Dendritic cell treated with granulocyte-macrophage colony-stimulating factor and Interleukin-4, amounts not matched to agents 40 ng/mL and 50 ng/mL, for 4 days (primary cell): ENCODE results near the gene RIOK1.
A peak's percentile ranks its signal among the peaks of the same experiment; 100 is the strongest.
"Not testable (repeated sequence)": the region's sequence is repeated elsewhere in the genome, so short reads cannot be mapped to it uniquely, and the experiment has no call there.

Experiments
- H3K27ac Mint-ChIP-seq: one replicate; pipeline ENCODE4 v1.8.0; 2022; ENCODE audit warnings: mild to moderate bottlenecking, mixed read lengths
- H3K27me3 Mint-ChIP-seq: one replicate; pipeline ENCODE4 v1.8.0; 2022; ENCODE audit warnings: mild to moderate bottlenecking, mixed read lengths
- H3K36me3 Mint-ChIP-seq: one replicate; pipeline ENCODE4 v1.8.0; 2022; ENCODE audit warnings: low read depth, mixed read lengths
- H3K4me1 Mint-ChIP-seq: one replicate; pipeline ENCODE4 v1.8.0; 2022; ENCODE audit warnings: low read depth, mixed read lengths
- H3K4me3 Mint-ChIP-seq: one replicate; pipeline ENCODE4 v1.8.0; 2022; ENCODE audit warnings: mild to moderate bottlenecking, moderate library complexity, mixed read lengths
- H3K9me3 Mint-ChIP-seq: one replicate; pipeline ENCODE4 v1.8.0; 2022; ENCODE audit warnings: mixed read lengths
- intact Hi-C: fragments of 100-400 bp; cut with micrococcal nuclease; formaldehyde crosslinking; loops from one replicate; pipeline ENCODE4 v1.15.0; 2022

RIOK1 gene

GRCh38 chr6:7389451-7390225, at the start of gene RIOK1, which contains the start of gene CAGE1:
Gene RIOK1, plus strand, starts transcription at chr6:7389808. Its CDS starts 195 bp downstream, at chr6:7390003.
Gene CAGE1, minus strand, starts transcription at chr6:7389742. Its CDS starts 2,569 bp downstream, at chr6:7387173.
- H3K36me3 Mint-ChIP-seq = peaks cover 38% of the 10 kb centered on the region
- peak within 1 kb of the TSS; percentile 84 for H3K4me3 Mint-ChIP-seq
- H3K9me3 Mint-ChIP-seq = no peaks in the 10 kb centered on the region
- intact Hi-C loops = loop anchor here (1.0 kb wide), 2 partner anchors 76 to 201 kb away; partner anchors contain the start of genes SNRNP48 and SSR1
- H3K27me3 Mint-ChIP-seq = no peaks in the 10 kb centered on the region
- peak within 1 kb of the TSS; percentile 91 for H3K27ac Mint-ChIP-seq
- peaks cover 45% of the 10 kb centered on the region for H3K4me1 Mint-ChIP-seq

DNA sequence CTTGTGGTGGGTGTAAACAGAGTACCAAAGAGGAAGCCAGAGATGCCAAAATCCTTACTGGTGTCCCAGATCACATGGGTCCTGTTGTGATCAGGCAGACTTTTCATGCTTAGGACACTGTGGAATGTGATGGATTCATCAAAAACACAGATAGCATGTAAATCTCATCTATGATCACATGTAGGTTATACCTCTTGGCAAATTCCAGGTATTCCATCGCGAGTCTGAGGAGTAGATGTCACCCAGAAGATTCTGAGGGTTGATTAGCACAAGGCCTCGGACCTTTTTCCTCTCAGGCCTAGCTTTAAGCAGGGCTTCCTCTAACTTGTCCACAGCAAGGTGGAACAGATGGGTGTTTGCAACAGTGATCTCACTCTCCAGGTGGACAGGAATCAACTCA, 48.3 kb upstream of the RIOK1 start:
- no peak overlapping the region for H3K27ac Mint-ChIP-seq
- no peaks in the 10 kb centered on the region for H3K36me3 Mint-ChIP-seq
- no peak overlapping the region for H3K4me3 Mint-ChIP-seq
- H3K4me1 Mint-ChIP-seq = peaks cover 10% of the 10 kb centered on the region
- H3K27me3 Mint-ChIP-seq = no peaks in the 10 kb centered on the region
- H3K9me3 Mint-ChIP-seq = no peaks in the 10 kb centered on the region
- intact Hi-C loops = no loop called here

DNA sequence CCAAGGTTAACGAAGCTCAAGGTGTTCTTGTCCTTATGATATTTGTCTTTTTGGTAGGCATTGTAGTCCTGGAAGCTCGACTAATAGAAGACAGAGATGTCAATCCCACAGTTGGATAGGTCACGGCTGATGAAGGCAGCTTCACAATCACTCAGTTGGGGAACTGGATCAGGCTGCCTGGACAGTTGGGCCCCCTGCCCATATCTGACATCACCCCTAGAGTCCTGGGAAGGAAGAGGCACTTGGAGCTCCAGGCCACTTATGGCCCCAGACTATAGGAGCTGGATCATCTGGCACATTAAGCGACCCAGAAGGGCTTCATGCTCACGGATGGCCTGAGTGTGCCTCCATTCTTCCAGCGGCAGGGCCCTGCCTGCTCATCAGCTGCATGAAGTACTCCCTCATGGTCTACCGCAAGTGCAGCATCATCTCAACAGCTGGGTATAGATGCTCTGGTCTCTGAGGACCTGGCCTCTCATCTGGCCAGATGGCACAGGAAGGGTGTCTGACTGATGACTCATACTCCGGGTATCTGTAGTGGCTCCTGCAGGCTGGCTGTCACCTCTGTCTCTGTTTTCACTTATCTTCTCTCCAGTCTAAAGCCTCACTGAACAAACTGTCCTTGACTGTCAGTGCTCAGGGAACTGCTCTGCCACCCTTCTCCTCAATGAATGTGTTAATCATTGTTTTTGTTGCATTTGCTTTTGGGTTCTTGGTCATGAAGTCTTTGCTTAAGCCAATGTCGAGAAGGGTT, 47.4 kb upstream of the RIOK1 start:
- Mint-ChIP-seq H3K27me3 (no peaks in the 10 kb centered on the region), H3K4me1 (peaks cover 10% of the 10 kb centered on the region), H3K36me3 (no peaks in the 10 kb centered on the region), H3K27ac (no peak overlapping the region), H3K4me3 (no peak overlapping the region), H3K9me3 (no peaks in the 10 kb centered on the region)
- intact Hi-C loops = no loop called here

DNA sequence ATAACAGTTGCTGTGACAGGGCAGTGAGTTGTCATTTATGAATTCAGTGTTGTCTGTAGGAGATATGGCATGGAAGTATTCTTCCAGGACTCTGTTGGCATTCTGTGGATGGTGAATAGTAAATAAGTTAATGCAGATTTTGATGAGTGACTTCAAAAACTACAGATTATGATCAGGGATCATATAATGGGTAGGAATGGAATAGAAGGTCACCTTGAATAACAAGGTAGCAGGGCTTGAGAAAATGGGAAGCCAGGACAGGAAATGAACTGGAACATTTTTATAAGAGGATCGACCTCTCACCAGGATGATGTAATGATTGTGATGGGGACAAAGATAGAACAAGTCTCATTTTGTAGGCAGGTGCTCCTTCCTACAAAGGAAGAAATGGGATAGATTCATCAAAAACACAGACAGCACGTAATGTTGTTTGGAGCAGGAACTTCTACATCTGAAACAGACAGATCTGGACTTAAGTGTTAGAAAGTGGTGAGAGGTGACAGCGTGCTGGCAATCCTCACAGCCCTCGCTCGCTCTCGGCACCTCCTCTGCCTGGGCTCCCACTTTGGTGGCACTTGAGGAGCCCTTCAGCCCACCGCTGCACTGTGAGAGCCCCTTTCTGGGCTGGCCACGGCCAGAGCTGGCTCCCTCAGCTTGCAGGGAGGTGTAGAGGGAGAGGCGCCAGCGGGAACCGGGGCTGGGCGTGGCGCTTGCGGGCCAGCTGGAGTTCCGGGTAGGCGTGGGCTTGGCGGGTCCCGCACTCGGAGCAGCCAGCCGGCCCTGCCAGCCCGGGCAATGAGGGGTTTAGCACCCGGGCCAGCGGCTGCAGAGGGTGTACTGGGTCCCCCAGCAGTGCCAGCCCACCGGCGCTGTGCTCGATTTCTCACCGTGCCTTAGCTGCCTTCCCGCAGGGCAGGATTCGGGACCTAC, 45.8 kb upstream of the RIOK1 start:
- Mint-ChIP-seq H3K4me1 (peaks cover 23% of the 10 kb centered on the region), H3K27me3 (no peaks in the 10 kb centered on the region), H3K4me3 (peak overlapping the region; percentile 55), H3K27ac (no peak overlapping the region), H3K36me3 (no peaks in the 10 kb centered on the region), H3K9me3 (no peaks in the 10 kb centered on the region)
- intact Hi-C loops = no loop called here

GRCh38 chr6:7344773-7345450, 44.7 kb upstream of the RIOK1 start:
- H3K9me3 Mint-ChIP-seq, H3K27ac Mint-ChIP-seq, intact Hi-C loops, H3K27me3 Mint-ChIP-seq, H3K36me3 Mint-ChIP-seq: not testable (repeated sequence)
- Mint-ChIP-seq H3K4me3 (peak overlapping the region; percentile 55), H3K4me1 (peaks cover 16% of the 10 kb centered on the region)

GRCh38 chr6:7347551-7347997, 42.0 kb upstream of the RIOK1 start:
- peaks cover 13% of the 10 kb centered on the region for H3K4me1 Mint-ChIP-seq
- intact Hi-C loops, H3K4me3 Mint-ChIP-seq, H3K27ac Mint-ChIP-seq, H3K27me3 Mint-ChIP-seq, H3K36me3 Mint-ChIP-seq, H3K9me3 Mint-ChIP-seq: not testable (repeated sequence)

DNA sequence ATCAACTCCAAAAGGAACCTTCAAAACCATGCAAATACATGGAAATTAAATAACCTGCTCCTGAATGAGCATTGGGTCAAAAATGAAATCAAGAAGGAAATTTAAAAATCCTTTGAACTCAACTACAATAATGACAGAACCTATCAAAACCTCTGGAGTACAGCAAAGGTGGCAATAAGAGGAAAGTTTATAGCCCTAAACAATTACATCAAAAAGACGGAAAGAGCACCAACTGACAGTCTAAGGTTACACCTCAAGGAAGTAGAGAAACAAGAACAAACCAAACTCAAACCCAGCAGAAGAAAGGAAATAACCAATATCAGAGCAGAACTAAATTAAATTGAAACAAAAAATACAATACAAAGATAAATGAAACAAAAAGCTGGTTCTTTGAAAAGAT, 39.0 kb upstream of the RIOK1 start:
- H3K27ac Mint-ChIP-seq, H3K27me3 Mint-ChIP-seq, intact Hi-C loops, H3K36me3 Mint-ChIP-seq, H3K4me3 Mint-ChIP-seq, H3K9me3 Mint-ChIP-seq: not testable (repeated sequence)
- H3K4me1 Mint-ChIP-seq = peaks cover 13% of the 10 kb centered on the region

GRCh38 chr6:7351916-7352315, 37.7 kb upstream of the RIOK1 start:
- H3K27ac Mint-ChIP-seq, H3K4me3 Mint-ChIP-seq, intact Hi-C loops, H3K9me3 Mint-ChIP-seq, H3K36me3 Mint-ChIP-seq, H3K27me3 Mint-ChIP-seq: not testable (repeated sequence)
- H3K4me1 Mint-ChIP-seq = peaks cover 13% of the 10 kb centered on the region

DNA sequence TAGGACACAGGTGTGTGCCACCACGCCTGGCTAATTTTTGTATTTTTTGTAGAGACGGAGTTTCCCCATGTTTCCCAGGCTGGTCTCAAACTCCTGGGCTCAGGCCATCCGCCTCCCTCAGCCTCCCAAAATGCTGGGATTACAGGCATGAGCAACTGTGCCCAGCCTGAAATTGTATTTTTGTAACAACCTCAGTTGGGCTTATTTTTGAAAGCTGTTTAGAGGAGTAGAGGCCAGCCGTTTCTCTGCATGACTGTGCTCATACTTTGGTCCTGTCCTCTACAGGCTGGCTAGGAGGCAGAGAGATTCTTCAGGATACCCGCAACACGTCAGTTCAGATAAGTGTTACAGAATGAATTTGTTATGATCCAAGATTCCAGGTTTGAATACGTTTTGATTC, 22.2 kb upstream of the RIOK1 start:
- H3K36me3 Mint-ChIP-seq = no peaks in the 10 kb centered on the region
- no peaks in the 10 kb centered on the region for H3K9me3 Mint-ChIP-seq
- H3K4me3 Mint-ChIP-seq = no peak overlapping the region
- no peaks in the 10 kb centered on the region for H3K4me1 Mint-ChIP-seq
- intact Hi-C loops = no loop called here
- peaks cover 2% of the 10 kb centered on the region for H3K27me3 Mint-ChIP-seq
- H3K27ac Mint-ChIP-seq = no peak overlapping the region

DNA sequence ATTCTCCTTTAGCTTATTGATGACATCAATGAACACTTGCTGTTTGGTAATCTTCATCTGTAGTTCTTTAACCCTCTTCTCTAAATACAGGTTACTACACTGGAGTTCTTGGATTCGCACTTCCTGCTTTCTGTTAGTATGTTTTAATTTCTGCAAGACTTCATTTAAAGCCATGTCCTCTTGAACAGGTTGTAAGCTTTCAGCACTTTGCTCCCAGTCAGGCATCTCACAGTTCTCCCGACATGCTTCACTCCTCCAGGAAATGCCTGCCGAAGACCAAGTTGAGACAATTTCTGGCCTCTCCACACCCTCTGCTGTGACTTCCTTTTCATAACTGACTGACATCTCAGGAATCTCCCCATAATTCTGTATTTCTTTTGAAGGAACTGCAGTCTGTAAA, 15.9 kb upstream of the RIOK1 start:
- intact Hi-C loops = no loop called here
- H3K27ac Mint-ChIP-seq = peak overlapping the region; percentile 6
- peaks cover 13% of the 10 kb centered on the region for H3K4me1 Mint-ChIP-seq
- no peaks in the 10 kb centered on the region for H3K27me3 Mint-ChIP-seq
- H3K9me3 Mint-ChIP-seq = no peaks in the 10 kb centered on the region
- no peak overlapping the region for H3K4me3 Mint-ChIP-seq
- no peaks in the 10 kb centered on the region for H3K36me3 Mint-ChIP-seq

DNA sequence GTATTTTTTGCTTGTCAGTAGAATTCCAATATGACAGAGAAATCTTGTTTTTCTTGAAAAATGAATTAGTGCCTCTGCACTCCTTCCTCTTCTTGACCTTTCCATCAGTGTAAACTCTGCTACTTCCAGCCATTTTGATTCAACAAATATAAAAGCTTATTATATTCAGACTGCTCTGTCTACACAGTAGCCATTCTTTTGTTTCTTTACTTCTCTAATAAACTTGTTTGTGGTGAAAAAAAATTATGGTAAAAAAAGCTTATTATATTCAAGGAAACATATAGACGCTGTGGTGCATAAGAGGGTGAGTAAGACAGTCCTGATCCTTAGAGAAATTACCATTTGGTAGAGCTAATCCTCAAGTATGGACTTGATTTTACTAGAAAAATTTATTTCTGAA, 11.6 kb upstream of the RIOK1 start:
- intact Hi-C loops = no loop called here
- Mint-ChIP-seq H3K36me3 (no peaks in the 10 kb centered on the region), H3K4me1 (peaks cover 13% of the 10 kb centered on the region), H3K9me3 (no peaks in the 10 kb centered on the region), H3K27me3 (no peaks in the 10 kb centered on the region), H3K4me3 (no peak overlapping the region), H3K27ac (no peak overlapping the region)

DNA sequence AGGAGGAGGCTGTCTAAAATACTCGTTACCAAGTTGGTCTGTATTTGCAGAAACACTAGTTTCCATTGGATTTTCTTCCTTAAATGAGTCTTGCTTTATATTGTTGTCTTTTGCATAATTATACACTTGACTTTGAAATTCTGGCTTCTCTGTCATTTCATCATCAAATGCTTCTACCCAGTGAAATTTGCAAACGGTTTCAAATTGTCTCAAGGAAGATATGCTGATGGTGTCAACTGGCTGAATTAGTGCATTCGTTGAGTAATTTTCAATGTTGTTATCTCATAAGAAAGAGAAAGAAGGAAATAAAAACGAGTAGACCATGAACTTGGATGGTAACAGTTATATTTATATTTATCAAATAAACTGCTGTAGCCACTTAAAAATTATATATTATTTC, 10.9 kb upstream of the RIOK1 start:
- intact Hi-C loops = no loop called here
- Mint-ChIP-seq H3K27ac (no peak overlapping the region), H3K36me3 (no peaks in the 10 kb centered on the region), H3K4me3 (no peak overlapping the region), H3K27me3 (no peaks in the 10 kb centered on the region), H3K4me1 (peaks cover 5% of the 10 kb centered on the region), H3K9me3 (no peaks in the 10 kb centered on the region)

DNA sequence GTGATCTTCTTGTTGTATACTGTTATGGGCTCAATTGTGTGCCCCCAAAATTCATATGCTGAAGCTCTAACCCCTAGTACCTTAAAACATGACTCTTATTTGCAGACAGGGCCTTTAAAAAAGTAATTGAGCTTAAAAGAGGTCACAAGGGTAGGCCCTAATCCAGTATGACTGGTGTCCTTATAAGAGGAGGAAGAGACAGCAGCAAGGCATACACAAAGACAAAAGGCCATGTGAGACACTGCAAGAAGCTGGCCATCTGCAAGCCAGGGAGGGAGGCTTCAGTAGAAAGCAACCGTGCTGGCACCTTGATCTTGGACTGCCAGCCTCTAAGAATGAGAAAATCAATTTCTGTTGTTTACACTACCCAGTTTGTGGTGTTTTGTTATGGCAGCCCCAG, 8.5 kb upstream of the RIOK1 start:
- H3K36me3 Mint-ChIP-seq = no peaks in the 10 kb centered on the region
- no peaks in the 10 kb centered on the region for H3K4me1 Mint-ChIP-seq
- H3K4me3 Mint-ChIP-seq = no peak overlapping the region
- intact Hi-C loops = no loop called here
- H3K27me3 Mint-ChIP-seq = no peaks in the 10 kb centered on the region
- no peaks in the 10 kb centered on the region for H3K9me3 Mint-ChIP-seq
- no peak overlapping the region for H3K27ac Mint-ChIP-seq
